Fibroblast of pulmonary artery (primary cell): ENCODE data around the gene PNPLA2.

Experiments used
- DNase-seq: peaks from one replicate; pipeline ENCODE4 v3.0.0-alpha.2; 2010; ENCODE audit warnings: low read depth
- H3K4me3 ChIP-seq: replicated peaks from 2 replicates; pipeline ENCODE4 v1.5.1; 2011; ENCODE audit warnings: low read depth, mild to moderate bottlenecking, control low read depth, low read length, moderate library complexity
- CTCF ChIP-seq: IDR thresholded peaks from 2 replicates; pipeline ENCODE4 v1.5.1; 2011; ENCODE audit warnings: mild to moderate bottlenecking, control low read depth, low read length, inconsistent platforms; ENCODE audit errors: missing control alignments

The PNPLA2 gene

GRCh38 chr11:816433-816779 lies 2.3 kb upstream of the PNPLA2 start:
- no peak for TF ChIP-seq CTCF
- DNase-seq = no peak
- H3K4me3 ChIP-seq = no peak overlapping the region

- no peak for TF ChIP-seq CTCF
- DNase-seq = peak; percentile 85
- peak overlapping the region; percentile 70 for H3K4me3 ChIP-seq
These were observed 616 bp downstream of the PNPLA2 start for GRCh38 chr11:819129-819931.

GRCh38 chr11:819943-820649 lies 1.4 kb downstream of the PNPLA2 start:
- TF ChIP-seq CTCF = no peak
- H3K4me3 ChIP-seq = peak overlapping the region; percentile 70
- DNase-seq = peak; percentile 75

GRCh38 chr11:820655-821511 lies 2.2 kb downstream of the PNPLA2 start:
- DNase-seq = peak; percentile 63
- TF ChIP-seq CTCF = no peak
- peak overlapping the region; percentile 70 for H3K4me3 ChIP-seq

- no peak for DNase-seq
- H3K4me3 ChIP-seq = no peak overlapping the region
- TF ChIP-seq CTCF = no peak
These were observed 3.0 kb downstream of the PNPLA2 start for GRCh38 chr11:821512-822371.
